ENCODE data around the gene PSMD10. TPM values are rescaled to one million over a fixed set of nuclear protein-coding genes. Genes with fewer than 3 reads are reported as not detected.

PSMD10 gene
- total RNA-seq, 1 donor from 2014 or later = 99.5 TPM

GRCh38 chrX:108131471-108131870, 40.1 kb upstream of the PSMD10 start:
- Mint-ChIP-seq H3K27me3 (ENCODE audit: low read depth) (no peaks in the 10 kb centered on the region), H3K4me1 (no peaks in the 10 kb centered on the region), H3K9me3 (peaks cover 2% of the 10 kb centered on the region), H3K36me3 (ENCODE audit: low read depth) (peaks cover 12% of the 10 kb centered on the region), H3K4me3 (no peak overlapping the region), H3K27ac (ENCODE audit: unreplicated experiment) (no peak overlapping the region)
- no peak for TF ChIP-seq CTCF (conservative IDR thresholded peaks at IDR 0.05)
- DNase-seq (ENCODE audit: low read depth, low spot score) = no peak

- H3K27me3 Mint-ChIP-seq (ENCODE audit: low read depth) = no peaks in the 10 kb centered on the region
- DNase-seq (ENCODE audit: low read depth, low spot score) = no peak
- peaks cover 12% of the 10 kb centered on the region for H3K36me3 Mint-ChIP-seq (ENCODE audit: low read depth)
- H3K4me1 Mint-ChIP-seq = no peaks in the 10 kb centered on the region
- no peak for TF ChIP-seq CTCF (conservative IDR thresholded peaks at IDR 0.05)
- peaks cover 2% of the 10 kb centered on the region for H3K9me3 Mint-ChIP-seq
- H3K4me3 Mint-ChIP-seq = no peak overlapping the region
- H3K27ac Mint-ChIP-seq (ENCODE audit: unreplicated experiment) = no peak overlapping the region
Observed at GRCh38 chrX:108130889-108131288, 39.5 kb upstream of the PSMD10 start.

- H3K9me3 Mint-ChIP-seq = peaks cover 2% of the 10 kb centered on the region
- H3K27me3 Mint-ChIP-seq (ENCODE audit: low read depth) = no peaks in the 10 kb centered on the region
- peaks cover 7% of the 10 kb centered on the region for H3K4me1 Mint-ChIP-seq
- H3K36me3 Mint-ChIP-seq (ENCODE audit: low read depth) = peaks cover 11% of the 10 kb centered on the region
- H3K4me3 Mint-ChIP-seq = no peak overlapping the region
- DNase-seq (ENCODE audit: low read depth, low spot score) = no peak
- H3K27ac Mint-ChIP-seq (ENCODE audit: unreplicated experiment) = no peak overlapping the region
- no peak for TF ChIP-seq CTCF (conservative IDR thresholded peaks at IDR 0.05)
Observed at GRCh38 chrX:108127152-108127551, 35.8 kb upstream of the PSMD10 start.

- Mint-ChIP-seq H3K36me3 (ENCODE audit: low read depth) (peaks cover 9% of the 10 kb centered on the region), H3K27ac (ENCODE audit: unreplicated experiment) (no peak overlapping the region), H3K4me1 (peaks cover 9% of the 10 kb centered on the region), H3K9me3 (peaks cover 2% of the 10 kb centered on the region), H3K4me3 (no peak overlapping the region), H3K27me3 (ENCODE audit: low read depth) (no peaks in the 10 kb centered on the region)
- DNase-seq (ENCODE audit: low read depth, low spot score) = no peak
- TF ChIP-seq CTCF (conservative IDR thresholded peaks at IDR 0.05) = no peak
Observed at GRCh38 chrX:108126661-108127060, 35.3 kb upstream of the PSMD10 start.

- Mint-ChIP-seq H3K9me3 (peaks cover under 1% of the 10 kb centered on the region), H3K36me3 (ENCODE audit: low read depth) (no peaks in the 10 kb centered on the region), H3K27ac (ENCODE audit: unreplicated experiment) (no peak overlapping the region), H3K4me3 (no peak overlapping the region), H3K4me1 (peaks cover 9% of the 10 kb centered on the region), H3K27me3 (ENCODE audit: low read depth) (no peaks in the 10 kb centered on the region)
- DNase-seq (ENCODE audit: low read depth, low spot score) = no peak
- TF ChIP-seq CTCF (conservative IDR thresholded peaks at IDR 0.05) = no peak
Observed at GRCh38 chrX:108123591-108124366, 32.4 kb upstream of the PSMD10 start.
